RWPE2 (cell line): ENCODE measurements around the gene PPP1R1C.
A peak's percentile ranks its signal among the peaks of the same experiment; 100 is the strongest.

ENCODE experiments used
- ATAC-seq: fragments of 200-7000 bp; cut with Tn5 transposase; 3 replicates; pipeline ENCODE4 v1.9.1; 2021; ENCODE audit warnings: low read depth
- DNase-seq: peaks from one replicate; pipeline ENCODE4 v3.0.0-alpha.2; 2020; ENCODE audit warnings: low spot score
- H3K27ac ChIP-seq: fragments of 450-650 bp; 2 replicates; pipeline ENCODE4 v1.5.1; 2017; ENCODE audit warnings: mild to moderate bottlenecking; ENCODE audit not compliant: poor library complexity, severe bottlenecking
- H3K27me3 ChIP-seq: fragments of 250-450 bp; sonication (Bioruptor Pico); 2 replicates; pipeline ENCODE4 v1.5.1; 2021; ENCODE audit warnings: mild to moderate bottlenecking, moderate library complexity; ENCODE audit not compliant: insufficient read depth, poor library complexity, severe bottlenecking
- H3K36me3 ChIP-seq: fragments of 250-450 bp; sonication (Bioruptor Pico); 2 replicates; pipeline ENCODE4 v1.5.1; 2020; ENCODE audit warnings: low read depth, mild to moderate bottlenecking, moderate library complexity
- H3K4me1 ChIP-seq: fragments of 250-450 bp; sonication (Bioruptor Pico); 2 replicates; pipeline ENCODE4 v1.5.1; 2021; ENCODE audit warnings: mild to moderate bottlenecking, moderate library complexity; ENCODE audit not compliant: insufficient read depth, poor library complexity, severe bottlenecking
- H3K4me3 ChIP-seq: fragments of 250-450 bp; sonication (Bioruptor Pico); 2 replicates; pipeline ENCODE4 v1.5.1; 2021; ENCODE audit warnings: mild to moderate bottlenecking, moderate library complexity; ENCODE audit not compliant: severe bottlenecking
- H3K9me3 ChIP-seq: fragments of 250-450 bp; sonication (Bioruptor Pico); 2 replicates; pipeline ENCODE4 v1.5.1; 2021; ENCODE audit warnings: mild to moderate bottlenecking, moderate library complexity; ENCODE audit not compliant: severe bottlenecking
- CTCF ChIP-seq: fragments of 450-650 bp; IDR thresholded peaks from one replicate; pipeline ENCODE4 v1.5.1; 2017; ENCODE audit warnings: mild to moderate bottlenecking, moderate library complexity; ENCODE audit not compliant: poor library complexity, severe bottlenecking

The PPP1R1C gene

DNA sequence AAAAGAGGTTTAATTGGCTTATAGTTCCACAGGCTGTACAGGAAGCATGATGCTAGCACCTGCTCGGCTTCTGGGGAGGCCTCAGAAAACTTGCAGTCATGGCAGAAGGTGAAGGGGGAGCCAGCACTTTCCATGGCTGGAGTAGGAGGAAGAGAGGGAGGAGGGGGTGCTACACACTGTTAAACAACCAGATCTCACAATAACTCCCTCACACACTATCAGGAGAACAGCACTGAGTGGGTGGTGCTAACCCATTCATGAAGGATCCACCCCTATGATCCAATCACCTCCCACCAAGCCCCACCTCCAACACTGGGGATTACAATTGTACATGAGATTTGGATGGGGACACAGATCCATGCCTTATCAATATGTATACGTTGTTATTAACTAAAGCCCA is 85.1 kb downstream of the PPP1R1C start:
- ATAC-seq (no peak), DNase-seq (no peak)
- Histone ChIP-seq H3K27me3 (no peaks in the 10 kb centered on the region), H3K4me3 (no peak overlapping the region), H3K4me1 (peaks cover 29% of the 10 kb centered on the region), H3K27ac (no peak overlapping the region), H3K9me3 (no peaks in the 10 kb centered on the region), H3K36me3 (no peaks in the 10 kb centered on the region)
- TF ChIP-seq CTCF = no peak

GRCh38 chr2:182072861-182073260 is 87.2 kb downstream of the PPP1R1C start:
- Histone ChIP-seq H3K4me3 (no peak overlapping the region), H3K27me3 (no peaks in the 10 kb centered on the region), H3K36me3 (no peaks in the 10 kb centered on the region), H3K4me1 (peaks cover 25% of the 10 kb centered on the region), H3K27ac (no peak overlapping the region), H3K9me3 (no peaks in the 10 kb centered on the region)
- no peak for TF ChIP-seq CTCF
- DNase-seq (no peak), ATAC-seq (no peak)

DNA sequence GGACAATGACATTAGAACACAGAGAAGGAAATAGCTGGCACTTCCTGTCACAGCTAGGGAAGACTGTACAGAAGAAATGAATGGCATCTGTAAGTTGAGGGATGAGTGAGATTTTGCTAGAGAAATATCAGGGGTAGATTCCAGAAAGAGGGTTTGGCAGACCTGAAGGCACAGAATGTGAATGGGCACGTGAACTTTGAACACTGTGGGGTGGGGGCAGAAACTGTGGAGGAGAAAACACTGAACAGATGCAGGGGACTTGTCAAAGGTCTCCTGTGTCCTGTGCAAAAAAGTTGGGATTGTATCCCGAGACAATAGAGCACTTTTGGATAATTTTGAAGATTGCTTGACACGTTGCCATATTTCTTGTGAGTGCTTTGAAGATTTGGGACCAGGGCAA is 88.0 kb downstream of the PPP1R1C start:
- no peaks in the 10 kb centered on the region for H3K9me3 ChIP-seq
- TF ChIP-seq CTCF = no peak
- H3K27me3 ChIP-seq = no peaks in the 10 kb centered on the region
- H3K27ac ChIP-seq = no peak overlapping the region
- no peak overlapping the region for H3K4me3 ChIP-seq
- no peaks in the 10 kb centered on the region for H3K36me3 ChIP-seq
- ATAC-seq (no peak), DNase-seq (no peak)
- H3K4me1 ChIP-seq = peaks cover 18% of the 10 kb centered on the region

DNA sequence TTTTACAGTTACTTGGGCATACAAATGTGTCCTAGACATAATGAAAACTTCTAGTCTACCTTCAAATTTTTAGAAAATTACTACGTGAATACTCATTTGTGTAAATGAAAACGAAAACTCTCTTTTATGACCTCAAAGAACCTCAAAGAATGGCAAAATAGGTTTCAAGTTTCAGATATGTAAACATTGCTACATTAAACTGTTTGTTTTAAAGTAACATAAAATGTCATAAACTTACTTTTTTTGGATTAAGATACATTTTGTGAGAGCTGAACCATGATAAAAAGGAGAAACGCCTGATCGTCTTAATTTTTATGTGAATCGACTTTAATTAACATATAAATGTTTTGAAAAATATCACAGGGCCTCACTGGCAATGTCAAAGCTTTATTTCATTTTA is 91.4 kb downstream of the PPP1R1C start:
- Histone ChIP-seq H3K9me3 (no peaks in the 10 kb centered on the region), H3K27me3 (no peaks in the 10 kb centered on the region), H3K36me3 (no peaks in the 10 kb centered on the region), H3K27ac (peak overlapping the region; percentile 22), H3K4me1 (peaks cover 9% of the 10 kb centered on the region), H3K4me3 (no peak overlapping the region)
- TF ChIP-seq CTCF = no peak
- DNase-seq (no peak), ATAC-seq (no peak)

- peak; percentile 95 for TF ChIP-seq CTCF
- H3K27me3 ChIP-seq = no peaks in the 10 kb centered on the region
- DNase-seq (no peak), ATAC-seq (peak; percentile 95)
- peaks cover 9% of the 10 kb centered on the region for H3K4me1 ChIP-seq
- no peaks in the 10 kb centered on the region for H3K9me3 ChIP-seq
- peak overlapping the region; percentile 22 for H3K27ac ChIP-seq
- H3K4me3 ChIP-seq = no peak overlapping the region
- H3K36me3 ChIP-seq = no peaks in the 10 kb centered on the region
These were observed 91.9 kb downstream of the PPP1R1C start for GRCh38 chr2:182077448-182078142.
